HCT116 (cell line): ENCODE data around the gene SCN2A. TPM values are rescaled to one million over a fixed set of nuclear protein-coding genes. Genes with fewer than 3 reads are reported as not detected.

ENCODE experiments used
- ATAC-seq: fragments of 200-7000 bp; cut with Tn5 transposase; 2 replicates; pipeline ENCODE4 v1.9.1; 2020; ENCODE audit warnings: mild to moderate bottlenecking, moderate library complexity
- BruUV-seq: library from RNA; stranded (reverse); fragments of 400-500 nt; replicated peaks from 2 replicates; lab custom pipeline; 2021; lab: Mats Ljungman, UMichigan
- CTCF ChIA-PET: fragments of 300-600 bp; sonication (Branson Sonifier 250); formaldehyde crosslinking; loops from one replicate; lab custom pipeline; 2021; ENCODE audit warnings: antibody characterized with exemption; lab: Charles Lee
- POLR2A ChIA-PET: fragments of 300-600, 350-600 bp; sonication (Branson Sonifier 250); formaldehyde crosslinking; loops from one replicate; lab custom pipeline; 2021; ENCODE audit warnings: antibody characterized with exemption; lab: Charles Lee
- RAD21 ChIA-PET, 2 experiments: fragments of 300-600 bp; sonication (Branson Sonifier 250); formaldehyde crosslinking; loops; one replicate each; lab custom pipeline; 2023; ENCODE audit warnings: low total read pairs in 2 of 2; ENCODE audit not compliant: uncharacterized antibody in 2 of 2, unreplicated experiment in 2 of 2, low non-redundant PET in 1 of 2; lab: Charles Lee
- DNase-seq: peaks from one replicate; pipeline ENCODE4 v3.0.0-alpha.2; 2010; ENCODE audit warnings: low read depth, low spot score
- H2AFZ ChIP-seq: fragments of 200-600 bp; shearing (Covaris generic), sonication (generic); 2 replicates; pipeline ENCODE4 v1.6.1; 2017; ENCODE audit warnings: low read depth, mixed run types, mixed read lengths, antibody characterized with exemption, low read length; ENCODE audit not compliant: poor library complexity, severe bottlenecking
- H3K27ac ChIP-seq: 2 replicates; pipeline ENCODE4 v1.5.1; 2012; ENCODE audit warnings: low read depth, low read length
- H3K27me3 ChIP-seq: fragments of 200-600 bp; sonication (generic); 2 replicates; pipeline ENCODE4 v1.6.1; 2016; ENCODE audit warnings: mixed run types, low read length, mixed read lengths; ENCODE audit not compliant: insufficient read depth
- H3K36me3 ChIP-seq, 2 experiments: fragments of 200-500 bp in 1 of 2; fragments of 200-600 bp in 1 of 2; sonication (Bioruptor generic) in 1 of 2; sonication (generic) in 1 of 2; 2 replicates each; pipeline versions ENCODE4 v1.5.1 to v1.6.1; 2014 to 2016; ENCODE audit warnings: low read length in 2 of 2, inconsistent platforms in 1 of 2, mixed read lengths in 1 of 2, mixed run types in 1 of 2; ENCODE audit not compliant: insufficient read depth in 2 of 2, control insufficient read depth in 1 of 2
- H3K4me1 ChIP-seq, 2 experiments: fragments of 200-600 bp in 1 of 2; sonication (generic) in 1 of 2; 2 replicates each; pipeline versions ENCODE4 v1.5.1 to v1.6.1; 2012 to 2017; ENCODE audit warnings: low read length in 2 of 2, inconsistent platforms in 1 of 2, mild to moderate bottlenecking in 1 of 2, mixed read lengths in 1 of 2, mixed run types in 1 of 2, moderate library complexity in 1 of 2; ENCODE audit not compliant: insufficient read depth in 2 of 2, control insufficient read depth in 1 of 2
- H3K4me2 ChIP-seq: fragments of 200-600 bp; sonication (generic); 2 replicates; pipeline ENCODE4 v1.6.1; 2017; ENCODE audit warnings: mixed run types, low read length, mixed read lengths
- H3K4me3 ChIP-seq, 2 experiments: fragments of 200-600 bp in 1 of 2; sonication (generic) in 1 of 2; replicated peaks in 1 of 2; 2 replicates each; pipeline ENCODE4 v1.5.1; 2011 to 2016; ENCODE audit warnings: low read length in 2 of 2, control low read depth in 1 of 2, low read depth in 1 of 2, mild to moderate bottlenecking in 1 of 2, mixed read lengths in 1 of 2, mixed run types in 1 of 2
- H3K79me2 ChIP-seq: fragments of 200-600 bp; sonication (generic); 2 replicates; pipeline ENCODE4 v1.6.1; 2017; ENCODE audit warnings: mild to moderate bottlenecking, mixed run types, low read length, moderate library complexity, mixed read lengths; ENCODE audit not compliant: insufficient read depth
- H3K9ac ChIP-seq: fragments of 200-600 bp; sonication (generic); 2 replicates; pipeline ENCODE4 v1.6.1; 2016; ENCODE audit warnings: low read length, mixed read lengths
- H3K9me2 ChIP-seq: fragments of 200-600 bp; sonication (generic), shearing (Covaris generic); 2 replicates; pipeline ENCODE4 v1.6.1; 2017; ENCODE audit warnings: mixed run types, mild to moderate bottlenecking, moderate library complexity; ENCODE audit not compliant: insufficient read depth
- H3K9me3 ChIP-seq, 2 experiments: fragments of 200-500 bp in 1 of 2; fragments of 200-600 bp in 1 of 2; sonication (Bioruptor generic) in 1 of 2; sonication (generic) in 1 of 2; 2 replicates each; pipeline ENCODE4 v1.6.1; 2014 to 2017; ENCODE audit warnings: low read length in 2 of 2, mixed read lengths in 2 of 2, inconsistent platforms in 1 of 2, low read depth in 1 of 2, mild to moderate bottlenecking in 1 of 2, mixed run types in 1 of 2, moderate library complexity in 1 of 2; ENCODE audit not compliant: control insufficient read depth in 1 of 2, insufficient read depth in 1 of 2
- H4K20me1 ChIP-seq: fragments of 200-600 bp; sonication (generic), shearing (Covaris generic); 2 replicates; pipeline ENCODE4 v1.6.1; 2017; ENCODE audit warnings: mixed run types, mild to moderate bottlenecking, moderate library complexity; ENCODE audit not compliant: insufficient read depth
- CBX3 ChIP-seq: IDR thresholded peaks from 2 replicates; pipeline ENCODE4 v1.6.1; 2012; ENCODE audit warnings: low read depth
- EGR1 ChIP-seq: IDR thresholded peaks from 2 replicates; pipeline ENCODE4 v1.6.1; 2012; ENCODE audit warnings: low read depth
- ELF1 ChIP-seq: IDR thresholded peaks from 2 replicates; pipeline ENCODE4 v1.6.1; 2012; ENCODE audit warnings: low read depth, borderline replicate concordance
- EZH2 ChIP-seq: fragments of 200-600 bp; sonication (generic); IDR thresholded peaks from 2 replicates; pipeline ENCODE4 v1.6.1; 2017; ENCODE audit warnings: antibody characterized with exemption, mixed run types
- EZH2phosphoT487 ChIP-seq: fragments of 200-600 bp; IDR thresholded peaks from 2 replicates; pipeline ENCODE4 v1.6.1; 2018; ENCODE audit warnings: antibody characterized with exemption, borderline replicate concordance
- FOSL1 ChIP-seq: IDR thresholded peaks from 2 replicates; pipeline ENCODE4 v1.6.1; 2012; ENCODE audit warnings: low read depth
- JUND ChIP-seq: IDR thresholded peaks from 2 replicates; pipeline ENCODE4 v1.6.1; 2012
- POLR2A ChIP-seq: IDR thresholded peaks from 2 replicates; pipeline ENCODE4 v1.7.0; 2011; ENCODE audit warnings: borderline replicate concordance; ENCODE audit not compliant: insufficient read depth, insufficient read length; ENCODE audit errors: extremely low read depth
- POLR2AphosphoS5 ChIP-seq: IDR thresholded peaks from 2 replicates; pipeline ENCODE4 v1.6.1; 2011; ENCODE audit warnings: mild to moderate bottlenecking, low read depth, low read length, moderate library complexity
- RAD21 ChIP-seq: IDR thresholded peaks from 2 replicates; pipeline ENCODE4 v1.6.1; 2012; ENCODE audit warnings: low read depth, mild to moderate bottlenecking
- REST ChIP-seq: IDR thresholded peaks from 2 replicates; pipeline ENCODE4 v1.6.1; 2012; ENCODE audit warnings: low read depth
- SIN3A ChIP-seq: IDR thresholded peaks from 2 replicates; pipeline ENCODE4 v1.6.1; 2012; ENCODE audit warnings: low read depth
- SP1 ChIP-seq: IDR thresholded peaks from 2 replicates; pipeline ENCODE4 v1.6.1; 2012; ENCODE audit warnings: low read depth
- SRF ChIP-seq: IDR thresholded peaks from 2 replicates; pipeline ENCODE4 v1.6.1; 2012; ENCODE audit warnings: low read depth
- TCF7L2 ChIP-seq: IDR thresholded peaks from 2 replicates; pipeline ENCODE4 v1.7.0; 2011; ENCODE audit warnings: borderline replicate concordance, inconsistent platforms; ENCODE audit not compliant: insufficient read depth, insufficient read length; ENCODE audit errors: extremely low read depth
- ZBTB33 ChIP-seq: IDR thresholded peaks from 2 replicates; pipeline ENCODE4 v1.6.1; 2011; ENCODE audit warnings: mild to moderate bottlenecking, low read length, moderate library complexity; ENCODE audit not compliant: insufficient replicate concordance; ENCODE audit errors: extremely low read depth
- ZFX ChIP-seq: fragments of 450-650 bp; IDR thresholded peaks from 2 replicates; pipeline ENCODE4 v1.6.1; 2017
- ZNF274 ChIP-seq: fragments of 200-500 bp; sonication (Bioruptor generic); IDR thresholded peaks from 2 replicates; pipeline ENCODE4 v1.6.1; 2014; ENCODE audit warnings: mild to moderate bottlenecking, low read depth, low read length, inconsistent platforms
- intact Hi-C: fragments of 100-400 bp; cut with micrococcal nuclease; formaldehyde crosslinking; loops from 2 replicates; pipeline ENCODE4 v1.10.0; 2022
- total RNA-seq: library from RNA; stranded (reverse); gene quantifications from one replicate; pipeline ENCODE4 v1.2.1, GENCODE V29; 2021; ENCODE audit not compliant: unreplicated experiment
- TF ChIP-seq, protein P1 (sequence below), 3 experiments: fragments of 200-600 bp in 1 of 3; sonication (generic) in 1 of 3; IDR thresholded peaks in 2 of 3; conservative IDR thresholded peaks in 1 of 3; 2 replicates each; pipeline ENCODE4 v1.5.1; 2012 to 2017; ENCODE audit warnings: low read depth in 2 of 3, low read length in 2 of 3, antibody characterized with exemption in 1 of 3, borderline replicate concordance in 1 of 3, control low read depth in 1 of 3, mild to moderate bottlenecking in 1 of 3, mixed read lengths in 1 of 3, mixed run types in 1 of 3, moderate library complexity in 1 of 3; ENCODE audit not compliant: insufficient read depth in 1 of 3
- TF ChIP-seq, protein P2 (sequence below): IDR thresholded peaks from 2 replicates; pipeline ENCODE4 v1.6.1; 2012

SCN2A gene
- total RNA-seq, 1 experiment from 2014 or later, result 0.25 TPM

GRCh38 chr2:165312999-165313398 lies 73.8 kb downstream of the SCN2A start:
- Histone ChIP-seq H3K4me2 (no peak overlapping the region), H3K9ac (no peak overlapping the region), H3K27me3 (no peaks in the 10 kb centered on the region), H3K9me3 (no peaks in the 10 kb centered on the region), H3K79me2 (no peaks in the 10 kb centered on the region), H2AFZ (no peak overlapping the region), H3K27ac (no peak overlapping the region), H3K36me3 (no peaks in the 10 kb centered on the region), H3K9me2 (no peaks in the 10 kb centered on the region), H3K4me3 (no peak overlapping the region), H4K20me1 (no peaks in the 10 kb centered on the region), H3K4me1 (no peaks in the 10 kb centered on the region)
- no peak for TF ChIP-seq EGR1
- TF ChIP-seq SIN3A, result no peak
- TF ChIP-seq POLR2AphosphoS5, result no peak
- no peak for TF ChIP-seq EZH2phosphoT487
- no peak for TF ChIP-seq EZH2
- TF ChIP-seq POLR2A, result no peak
- no peak for TF ChIP-seq JUND
- TF ChIP-seq, protein P1, sequence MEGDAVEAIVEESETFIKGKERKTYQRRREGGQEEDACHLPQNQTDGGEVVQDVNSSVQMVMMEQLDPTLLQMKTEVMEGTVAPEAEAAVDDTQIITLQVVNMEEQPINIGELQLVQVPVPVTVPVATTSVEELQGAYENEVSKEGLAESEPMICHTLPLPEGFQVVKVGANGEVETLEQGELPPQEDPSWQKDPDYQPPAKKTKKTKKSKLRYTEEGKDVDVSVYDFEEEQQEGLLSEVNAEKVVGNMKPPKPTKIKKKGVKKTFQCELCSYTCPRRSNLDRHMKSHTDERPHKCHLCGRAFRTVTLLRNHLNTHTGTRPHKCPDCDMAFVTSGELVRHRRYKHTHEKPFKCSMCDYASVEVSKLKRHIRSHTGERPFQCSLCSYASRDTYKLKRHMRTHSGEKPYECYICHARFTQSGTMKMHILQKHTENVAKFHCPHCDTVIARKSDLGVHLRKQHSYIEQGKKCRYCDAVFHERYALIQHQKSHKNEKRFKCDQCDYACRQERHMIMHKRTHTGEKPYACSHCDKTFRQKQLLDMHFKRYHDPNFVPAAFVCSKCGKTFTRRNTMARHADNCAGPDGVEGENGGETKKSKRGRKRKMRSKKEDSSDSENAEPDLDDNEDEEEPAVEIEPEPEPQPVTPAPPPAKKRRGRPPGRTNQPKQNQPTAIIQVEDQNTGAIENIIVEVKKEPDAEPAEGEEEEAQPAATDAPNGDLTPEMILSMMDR (IDR thresholded peaks at IDR 0.05 in 2 of 3, conservative IDR thresholded peaks at IDR 0.05 in 1 of 3; ENCODE audit: borderline replicate concordance in 1 of 3, insufficient read depth in 1 of 3, low read depth in 2 of 3, low read length in 2 of 3), result no peak
- no peak for TF ChIP-seq CBX3
- TF ChIP-seq, protein P2, sequence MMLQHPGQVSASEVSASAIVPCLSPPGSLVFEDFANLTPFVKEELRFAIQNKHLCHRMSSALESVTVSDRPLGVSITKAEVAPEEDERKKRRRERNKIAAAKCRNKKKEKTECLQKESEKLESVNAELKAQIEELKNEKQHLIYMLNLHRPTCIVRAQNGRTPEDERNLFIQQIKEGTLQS, result no peak
- TF ChIP-seq REST, result no peak
- no peak for TF ChIP-seq RAD21
- TF ChIP-seq TCF7L2, result no peak
- no peak for TF ChIP-seq ZBTB33
- TF ChIP-seq FOSL1, result no peak
- no peak for TF ChIP-seq SP1
- TF ChIP-seq ELF1, result no peak
- TF ChIP-seq ZFX, result no peak
- no peak for TF ChIP-seq ZNF274
- TF ChIP-seq SRF, result no peak
- ATAC-seq (no peak), DNase-seq (no peak)
- ChIA-PET CTCF (no interaction called here), POLR2A (no interaction called here), RAD21 (no interaction called here)
- intact Hi-C loops, result no loop called here
- no TSS peak for BruUV-seq
